Chondrocyte (in vitro differentiated cells): Measurements from ENCODE around the gene GNG3. TPM values are rescaled to one million over a fixed set of nuclear protein-coding genes. Genes with fewer than 3 reads are reported as not detected.
A peak's percentile ranks its signal among the peaks of the same experiment; 100 is the strongest.
"Not testable (repeated sequence)": the region's sequence is repeated elsewhere in the genome, so short reads cannot be mapped to it uniquely, and the experiment has no call there.

Experiments used
- DNase-seq: peaks from one replicate; pipeline ENCODE4 v3.0.0; 2021; ENCODE audit warnings: mixed read lengths, low spot score
- H3K27ac Mint-ChIP-seq: one replicate; pipeline ENCODE4 v1.8.0; 2021; ENCODE audit warnings: mild to moderate bottlenecking, moderate library complexity, mixed read lengths; ENCODE audit not compliant: unreplicated experiment
- H3K27me3 Mint-ChIP-seq: 2 replicates; pipeline ENCODE4 v1.8.0; 2021; ENCODE audit warnings: low read depth, mixed read lengths
- H3K36me3 Mint-ChIP-seq: 2 replicates; pipeline ENCODE4 v1.8.0; 2021; ENCODE audit warnings: low read depth, mixed read lengths
- H3K4me1 Mint-ChIP-seq: 2 replicates; pipeline ENCODE4 v1.8.0; 2021; ENCODE audit warnings: low read depth, mild to moderate bottlenecking, mixed read lengths
- H3K4me3 Mint-ChIP-seq: one replicate; pipeline ENCODE4 v1.8.0; 2021; ENCODE audit warnings: mild to moderate bottlenecking, moderate library complexity, mixed read lengths; ENCODE audit not compliant: unreplicated experiment
- H3K9me3 Mint-ChIP-seq: 2 replicates; pipeline ENCODE4 v1.8.0; 2021; ENCODE audit warnings: low read depth, mixed read lengths
- total RNA-seq: library from RNA; stranded (reverse); gene quantifications from 3 replicates; pipeline ENCODE4 v1.2.1, GENCODE V29; 2021
- TF ChIP-seq, protein P1 (sequence below): fragments of 200-600 bp; sonication (generic); IDR thresholded peaks from 2 replicates; pipeline ENCODE4 v1.5.0; 2021; ENCODE audit warnings: antibody characterized with exemption, mild to moderate bottlenecking, moderate library complexity

The GNG3 gene
- total RNA-seq, 1 donor from 2014 or later = not detected

DNA sequence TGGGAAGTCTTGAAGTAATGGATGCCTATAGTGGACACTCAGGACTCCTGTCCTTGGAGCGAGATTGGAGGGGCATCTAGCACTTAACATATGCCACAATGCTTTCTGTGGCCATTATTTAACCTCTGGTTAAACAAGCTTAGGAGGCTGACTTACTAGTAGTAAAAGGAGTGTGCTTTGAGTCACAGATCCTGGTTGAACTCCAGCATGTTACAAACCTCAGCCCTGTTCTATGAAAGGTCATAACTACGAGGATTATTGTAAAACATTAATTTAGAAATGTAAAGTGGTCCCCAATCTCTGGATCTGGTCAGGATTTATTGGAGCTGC lies 34.3 kb upstream of the GNG3 start:
- H3K27me3 Mint-ChIP-seq = no peaks in the 10 kb centered on the region
- peaks cover 43% of the 10 kb centered on the region for H3K4me1 Mint-ChIP-seq
- peak overlapping the region; percentile 94 for H3K27ac Mint-ChIP-seq
- H3K4me3 Mint-ChIP-seq = no peak overlapping the region
- no peaks in the 10 kb centered on the region for H3K9me3 Mint-ChIP-seq
- peaks cover 10% of the 10 kb centered on the region for H3K36me3 Mint-ChIP-seq
- TF ChIP-seq, protein P1, sequence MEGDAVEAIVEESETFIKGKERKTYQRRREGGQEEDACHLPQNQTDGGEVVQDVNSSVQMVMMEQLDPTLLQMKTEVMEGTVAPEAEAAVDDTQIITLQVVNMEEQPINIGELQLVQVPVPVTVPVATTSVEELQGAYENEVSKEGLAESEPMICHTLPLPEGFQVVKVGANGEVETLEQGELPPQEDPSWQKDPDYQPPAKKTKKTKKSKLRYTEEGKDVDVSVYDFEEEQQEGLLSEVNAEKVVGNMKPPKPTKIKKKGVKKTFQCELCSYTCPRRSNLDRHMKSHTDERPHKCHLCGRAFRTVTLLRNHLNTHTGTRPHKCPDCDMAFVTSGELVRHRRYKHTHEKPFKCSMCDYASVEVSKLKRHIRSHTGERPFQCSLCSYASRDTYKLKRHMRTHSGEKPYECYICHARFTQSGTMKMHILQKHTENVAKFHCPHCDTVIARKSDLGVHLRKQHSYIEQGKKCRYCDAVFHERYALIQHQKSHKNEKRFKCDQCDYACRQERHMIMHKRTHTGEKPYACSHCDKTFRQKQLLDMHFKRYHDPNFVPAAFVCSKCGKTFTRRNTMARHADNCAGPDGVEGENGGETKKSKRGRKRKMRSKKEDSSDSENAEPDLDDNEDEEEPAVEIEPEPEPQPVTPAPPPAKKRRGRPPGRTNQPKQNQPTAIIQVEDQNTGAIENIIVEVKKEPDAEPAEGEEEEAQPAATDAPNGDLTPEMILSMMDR = no peak
- DNase-seq = no peak

DNA sequence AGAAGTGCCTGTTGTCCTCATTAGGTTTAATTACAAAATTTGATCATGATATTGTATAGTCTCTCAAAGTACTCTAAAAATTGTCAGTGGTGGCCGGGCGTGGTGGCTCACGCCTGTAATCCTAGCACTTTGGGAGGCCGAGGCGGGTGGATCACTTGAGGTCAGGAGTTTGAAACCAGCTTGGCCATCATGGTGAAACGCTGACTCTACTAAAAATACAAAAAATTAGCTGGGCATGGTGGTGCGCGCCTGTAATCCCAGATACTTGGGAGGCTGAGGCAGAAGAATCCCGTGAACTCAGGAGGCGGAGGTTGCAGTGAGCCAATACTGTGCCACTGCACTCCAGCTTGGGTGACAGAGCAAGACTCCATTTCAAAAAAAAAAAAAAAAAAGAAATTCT lies 32.1 kb upstream of the GNG3 start:
- not testable (repeated sequence) for H3K27me3 Mint-ChIP-seq, H3K27ac Mint-ChIP-seq, DNase-seq, H3K36me3 Mint-ChIP-seq, H3K9me3 Mint-ChIP-seq, H3K4me3 Mint-ChIP-seq
- H3K4me1 Mint-ChIP-seq = peaks cover 46% of the 10 kb centered on the region

DNA sequence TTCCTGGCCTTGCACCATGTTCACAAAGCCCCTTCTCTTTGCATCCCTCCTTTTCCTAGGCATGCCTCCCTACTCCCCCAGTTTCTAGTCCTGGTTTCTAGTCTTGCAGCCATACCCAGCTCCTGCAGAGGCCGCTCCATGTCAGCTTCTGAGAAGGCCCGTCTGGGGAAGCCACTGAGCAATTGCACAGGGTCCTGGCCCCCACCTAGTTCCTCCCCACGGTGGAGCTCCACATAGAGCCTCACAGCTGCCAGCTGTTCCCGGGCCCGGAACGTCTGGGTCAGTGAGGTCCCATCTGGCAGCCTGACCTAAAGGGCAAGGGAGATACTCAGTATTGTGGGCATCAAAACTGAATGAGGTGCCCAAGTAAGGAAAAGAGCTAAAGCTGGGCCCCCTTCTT lies 30.8 kb upstream of the GNG3 start:
- DNase-seq = no peak
- H3K27ac Mint-ChIP-seq = no peak overlapping the region
- no peaks in the 10 kb centered on the region for H3K27me3 Mint-ChIP-seq
- TF ChIP-seq, protein P1 = peak; percentile 21
- H3K4me3 Mint-ChIP-seq = peak overlapping the region; percentile 47
- H3K9me3 Mint-ChIP-seq = no peaks in the 10 kb centered on the region
- peaks cover 10% of the 10 kb centered on the region for H3K36me3 Mint-ChIP-seq
- peaks cover 46% of the 10 kb centered on the region for H3K4me1 Mint-ChIP-seq

DNA sequence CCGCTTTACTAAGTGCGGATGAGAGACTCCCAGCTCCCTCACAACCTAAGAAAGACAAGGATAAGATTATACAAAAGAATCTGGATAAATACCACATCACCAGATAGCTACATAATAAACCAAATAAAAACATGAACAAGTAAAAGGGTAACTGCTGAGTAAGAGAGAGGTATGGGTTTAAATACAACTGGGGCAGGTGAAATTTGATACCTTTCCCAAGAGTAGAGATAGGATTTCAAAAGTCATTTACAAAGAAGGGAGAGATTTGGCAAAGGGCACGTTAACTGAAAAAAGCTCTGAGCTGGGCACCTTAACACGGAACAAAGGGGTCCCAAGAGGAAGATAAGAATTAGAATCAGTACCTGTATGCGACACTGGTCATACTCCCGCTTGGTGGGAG lies 30.3 kb upstream of the GNG3 start:
- TF ChIP-seq, protein P1 = no peak
- Mint-ChIP-seq H3K36me3 (peaks cover 10% of the 10 kb centered on the region), H3K27me3 (no peaks in the 10 kb centered on the region), H3K4me1 (peaks cover 44% of the 10 kb centered on the region), H3K9me3 (no peaks in the 10 kb centered on the region), H3K27ac (peak overlapping the region; percentile 52), H3K4me3 (peak overlapping the region; percentile 47)
- no peak for DNase-seq

DNA sequence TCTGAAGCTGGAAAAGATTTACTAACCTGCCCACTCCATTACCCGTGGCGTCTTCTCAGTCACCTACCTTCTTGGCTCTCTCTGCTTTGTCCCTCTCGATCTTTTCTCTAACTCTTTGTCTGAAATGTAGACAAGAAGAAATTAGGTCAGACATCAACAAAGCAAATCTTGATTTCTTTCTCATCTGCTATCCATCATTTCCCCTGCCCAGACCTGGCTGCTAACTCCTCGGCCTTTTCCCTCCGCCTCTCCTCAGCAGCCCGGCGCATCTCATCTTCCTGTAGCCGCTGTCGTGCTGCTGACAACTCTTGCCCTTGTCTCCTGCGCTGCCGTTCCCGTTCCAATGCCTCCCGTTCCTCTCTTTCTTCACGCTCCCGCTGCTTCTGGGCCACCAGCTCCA lies 29.8 kb upstream of the GNG3 start:
- DNase-seq = no peak
- Mint-ChIP-seq H3K27me3 (no peaks in the 10 kb centered on the region), H3K36me3 (peaks cover 10% of the 10 kb centered on the region), H3K4me1 (peaks cover 38% of the 10 kb centered on the region), H3K9me3 (no peaks in the 10 kb centered on the region), H3K4me3 (peak overlapping the region; percentile 84), H3K27ac (peak overlapping the region; percentile 98)
- TF ChIP-seq, protein P1 = no peak

DNA sequence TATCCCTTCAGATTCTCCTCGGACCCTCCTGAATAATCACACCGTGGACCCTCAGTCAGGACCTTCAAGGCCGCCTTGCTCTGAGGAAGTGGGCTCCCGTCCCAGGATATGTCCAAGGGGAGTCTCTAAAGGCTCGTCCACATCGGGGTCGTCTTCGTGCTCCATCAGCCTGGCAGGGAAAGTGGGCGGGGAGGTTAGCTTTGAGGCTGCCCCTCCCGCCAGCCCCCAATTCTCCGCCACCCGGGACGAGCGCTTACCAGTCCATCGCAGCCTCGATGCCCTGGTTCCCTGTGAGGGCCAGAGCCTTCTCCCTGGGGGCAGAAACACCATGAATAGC lies 29.1 kb upstream of the GNG3 start:
- Mint-ChIP-seq H3K9me3 (no peaks in the 10 kb centered on the region), H3K4me1 (peaks cover 35% of the 10 kb centered on the region), H3K27me3 (no peaks in the 10 kb centered on the region), H3K27ac (peak overlapping the region; percentile 98), H3K4me3 (peak overlapping the region; percentile 84), H3K36me3 (peaks cover 10% of the 10 kb centered on the region)
- TF ChIP-seq, protein P1 = no peak
- no peak for DNase-seq
